Measurements from ENCODE around the gene RPL3. TPM values are rescaled to one million over a fixed set of nuclear protein-coding genes. Genes with fewer than 3 reads are reported as not detected.
A peak's percentile ranks its signal among the peaks of the same experiment; 100 is the strongest.

RPL3 gene
- total RNA-seq, 1 experiment from 2014 or later, result 1,668 TPM

- Histone ChIP-seq H3K4me1 (peaks cover 10% of the 10 kb centered on the region), H3K36me3 (ENCODE audit: control insufficient read depth, insufficient read depth, low read length) (no peaks in the 10 kb centered on the region), H3K9me3 (no peaks in the 10 kb centered on the region), H3K27me3 (replicated peaks; ENCODE audit: control insufficient read depth, insufficient read depth, low read length) (no peaks in the 10 kb centered on the region), H3K4me3 (ENCODE audit: low read depth, low read length) (no peak overlapping the region)
- TF ChIP-seq CTCF (IDR thresholded peaks at IDR 0.05; ENCODE audit: insufficient read depth in 1 of 2, low read depth in 1 of 2, low read length in 1 of 2, severe bottlenecking in 1 of 2, unreplicated experiment in 1 of 2), result no peak
- Mint-ChIP-seq H3K4me3 (ENCODE audit: unreplicated experiment) (no peak overlapping the region), H3K36me3 (ENCODE audit: insufficient read depth, unreplicated experiment) (no peaks in the 10 kb centered on the region), H3K9me3 (ENCODE audit: unreplicated experiment) (no peaks in the 10 kb centered on the region), H3K4me1 (ENCODE audit: low read depth, unreplicated experiment) (peaks cover 12% of the 10 kb centered on the region), H3K27ac (ENCODE audit: unreplicated experiment) (peak overlapping the region; percentile 53), H3K27me3 (ENCODE audit: insufficient read depth, unreplicated experiment) (no peaks in the 10 kb centered on the region)
- CTCF ChIA-PET, result interaction anchor here (0.5 to 2.1 kb wide), 18 partner anchors 11 to 185 kb away, joined by 3 to 12 read pairs (median 4); partner anchors contain the start of genes RPL3 and TAB1
- no TSS peak for BruUV-seq (replicated peaks)
- DNase-seq, result no peak
- POLR2A ChIA-PET, result interaction anchor here (0.6 to 1.9 kb wide), 2 partner anchors 17 to 24 kb away, joined by 3 to 14 read pairs; partner anchors contain the start of gene RPL3
- intact Hi-C loops (cut with micrococcal nuclease; ENCODE audit: unreplicated experiment), result loop anchor here (10.0 kb wide), 2 partner anchors 51 to 181 kb away; partner anchors contain the start of genes ATF4 and TAB1
These were observed 24.6 kb upstream of the RPL3 start for GRCh38 chr22:39344046-39344390.

GRCh38 chr22:39343259-39344045, 24.0 kb upstream of the RPL3 start:
- DNase-seq, result peak; percentile 82 to 84

More at GRCh38 chr22:39343259-39344045, 24.0 kb upstream of the RPL3 start:
- no peaks in the 10 kb centered on the region for H3K9me3 ChIP-seq
- Mint-ChIP-seq H3K27me3 (ENCODE audit: insufficient read depth, unreplicated experiment) (no peaks in the 10 kb centered on the region), H3K36me3 (ENCODE audit: insufficient read depth, unreplicated experiment) (no peaks in the 10 kb centered on the region), H3K4me1 (ENCODE audit: low read depth, unreplicated experiment) (peaks cover 12% of the 10 kb centered on the region), H3K27ac (ENCODE audit: unreplicated experiment) (peak overlapping the region; percentile 53), H3K9me3 (ENCODE audit: unreplicated experiment) (no peaks in the 10 kb centered on the region), H3K4me3 (ENCODE audit: unreplicated experiment) (no peak overlapping the region)
- BruUV-seq (replicated peaks), result no TSS peak
- H3K27me3 ChIP-seq (replicated peaks; ENCODE audit: control insufficient read depth, insufficient read depth, low read length), result no peaks in the 10 kb centered on the region
- peaks cover 10% of the 10 kb centered on the region for H3K4me1 ChIP-seq
- ChIA-PET CTCF (interaction anchor here (0.5 to 2.1 kb wide), 20 partner anchors 11 to 186 kb away, joined by 3 to 12 read pairs (median 4); partner anchors contain the start of genes RPL3 and TAB1), POLR2A (interaction anchor here (0.6 to 1.9 kb wide), 3 partner anchors 18 to 26 kb away, joined by 3 to 14 read pairs (median 3); partner anchors contain the start of gene RPL3)
- no peaks in the 10 kb centered on the region for H3K36me3 ChIP-seq (ENCODE audit: control insufficient read depth, insufficient read depth, low read length)
- no peak overlapping the region for H3K4me3 ChIP-seq (ENCODE audit: low read depth, low read length)
- intact Hi-C loops (cut with micrococcal nuclease; ENCODE audit: unreplicated experiment), result loop anchor here (10.0 kb wide), 2 partner anchors 51 to 181 kb away; partner anchors contain the start of genes ATF4 and TAB1
- peak; percentile 68 to 90 for TF ChIP-seq CTCF (IDR thresholded peaks at IDR 0.05; ENCODE audit: insufficient read depth in 1 of 2, low read depth in 1 of 2, low read length in 1 of 2, severe bottlenecking in 1 of 2, unreplicated experiment in 1 of 2)
